Trophoblast cell (in vitro differentiated cells and primary cell): ENCODE measurements around the gene MICALL2.

Experiments used
- DNase-seq, 2 donors: peaks; one replicate each; pipeline ENCODE4 v3.0.0-alpha.2; 2016
- H2AFZ ChIP-seq: 2 replicates; pipeline ENCODE4 v1.6.1; 2013; ENCODE audit warnings: low read length, moderate library complexity, mild to moderate bottlenecking; ENCODE audit not compliant: insufficient read depth, poor library complexity
- H2AK5ac ChIP-seq: 2 replicates; pipeline ENCODE4 v1.6.1; 2013; ENCODE audit warnings: mild to moderate bottlenecking, low read length
- H2BK120ac ChIP-seq: 2 replicates; pipeline ENCODE4 v1.6.1; 2013; ENCODE audit warnings: low read length, mild to moderate bottlenecking, moderate library complexity; ENCODE audit not compliant: insufficient read depth, poor library complexity
- H2BK12ac ChIP-seq: 2 replicates; pipeline ENCODE4 v1.6.1; 2013; ENCODE audit warnings: mild to moderate bottlenecking, low read length, moderate library complexity
- H2BK5ac ChIP-seq: 2 replicates; pipeline ENCODE4 v1.6.1; 2013; ENCODE audit warnings: low read length, low read depth, moderate library complexity, mild to moderate bottlenecking; ENCODE audit not compliant: poor library complexity
- H3K14ac ChIP-seq: 2 replicates; pipeline ENCODE4 v1.6.1; 2013; ENCODE audit warnings: mild to moderate bottlenecking, low read length
- H3K18ac ChIP-seq: 2 replicates; pipeline ENCODE4 v1.6.1; 2013; ENCODE audit warnings: mild to moderate bottlenecking, low read length
- H3K23ac ChIP-seq: 2 replicates; pipeline ENCODE4 v1.6.1; 2013; ENCODE audit warnings: low read length
- H3K27ac ChIP-seq: 2 replicates; pipeline ENCODE4 v1.5.1; 2013; ENCODE audit warnings: low read depth, mild to moderate bottlenecking, inconsistent platforms, low read length, moderate library complexity
- H3K27me3 ChIP-seq: 2 replicates; pipeline ENCODE4 v1.6.1; 2013; ENCODE audit warnings: inconsistent platforms, mild to moderate bottlenecking, low read length, moderate library complexity; ENCODE audit not compliant: insufficient read depth
- H3K36me3 ChIP-seq, 2 experiments: 1 replicate in 1 of 2; 2 replicates in 1 of 2; pipeline ENCODE4 v1.6.1; 2013; ENCODE audit warnings: low read length in 2 of 2, mild to moderate bottlenecking in 2 of 2, moderate library complexity in 1 of 2; ENCODE audit not compliant: insufficient read depth in 2 of 2, control insufficient read depth in 1 of 2
- H3K4ac ChIP-seq: 2 replicates; pipeline ENCODE4 v1.6.1; 2013; ENCODE audit warnings: low read depth, mild to moderate bottlenecking, low read length, moderate library complexity
- H3K4me1 ChIP-seq, 2 experiments: 1 replicate in 1 of 2; 2 replicates in 1 of 2; pipeline ENCODE4 v1.6.1; 2013; ENCODE audit warnings: low read length in 2 of 2, mild to moderate bottlenecking in 2 of 2, moderate library complexity in 1 of 2; ENCODE audit not compliant: insufficient read depth in 2 of 2, control insufficient read depth in 1 of 2
- H3K4me2 ChIP-seq: 2 replicates; pipeline ENCODE4 v1.6.1; 2013; ENCODE audit warnings: inconsistent platforms, mild to moderate bottlenecking, low read length, moderate library complexity
- H3K4me3 ChIP-seq: 2 replicates; pipeline ENCODE4 v1.5.1; 2013; ENCODE audit warnings: mild to moderate bottlenecking, low read depth, low read length, inconsistent platforms
- H3K79me1 ChIP-seq: one replicate; pipeline ENCODE4 v1.6.1; 2013; ENCODE audit warnings: low read length
- H3K79me2 ChIP-seq: 2 replicates; pipeline ENCODE4 v1.6.1; 2013; ENCODE audit warnings: low read length, mild to moderate bottlenecking; ENCODE audit not compliant: control insufficient read depth, insufficient read depth, poor library complexity
- H3K9ac ChIP-seq: 2 replicates; pipeline ENCODE4 v1.6.1; 2013; ENCODE audit warnings: mild to moderate bottlenecking, low read length
- H3K9me3 ChIP-seq: 2 replicates; pipeline ENCODE4 v1.6.1; 2013; ENCODE audit warnings: low read depth, mild to moderate bottlenecking, control low read depth, inconsistent platforms, low read length; ENCODE audit not compliant: insufficient read depth
- H4K12ac ChIP-seq: 2 replicates; pipeline ENCODE4 v1.6.1; 2013; ENCODE audit warnings: low read depth, mild to moderate bottlenecking, low read length, moderate library complexity
- H4K8ac ChIP-seq: 2 replicates; pipeline ENCODE4 v1.6.1; 2013; ENCODE audit warnings: low read depth, mild to moderate bottlenecking, low read length, moderate library complexity
- H4K91ac ChIP-seq: one replicate; pipeline ENCODE4 v1.6.1; 2013; ENCODE audit warnings: low read depth, mild to moderate bottlenecking, low read length, moderate library complexity
- WGBS: extraction: QIAGEN DNeasy Blood & Tissue Kit; methylation state at CpG from one replicate; pipeline ENCODE4 v1.1.7; 2013; ENCODE audit warnings: missing lambda C conversion rate; ENCODE audit not compliant: insufficient read length, insufficient coverage; ENCODE audit errors: extremely low coverage; 5-methylcytosine and 5-hydroxymethylcytosine counted together

The MICALL2 gene

GRCh38 chr7:1496531-1497292 is 37.4 kb upstream of the MICALL2 start:
- H3K18ac ChIP-seq: no peak overlapping the region
- no peaks in the 10 kb centered on the region for H3K27me3 ChIP-seq
- no CpG with 5 or more reads among the region's 33 CpGs for WGBS
- no peak for DNase-seq
- no peak overlapping the region for H2AFZ ChIP-seq
- no peak overlapping the region for H3K23ac ChIP-seq
- H3K27ac ChIP-seq: no peak overlapping the region
- no peak overlapping the region for H2AK5ac ChIP-seq
- H2BK5ac ChIP-seq: no peak overlapping the region
- peaks cover 86 to 91% of the 10 kb centered on the region in 2 experiments for H3K36me3 ChIP-seq
- no peaks in the 10 kb centered on the region for H3K79me2 ChIP-seq
- H2BK12ac ChIP-seq: no peak overlapping the region
- no peak overlapping the region for H4K8ac ChIP-seq
- H3K9ac ChIP-seq: no peak overlapping the region
- H2BK120ac ChIP-seq: no peak overlapping the region
- no peaks in the 10 kb centered on the region for H3K4me1 ChIP-seq
- H3K4me2 ChIP-seq: no peak overlapping the region
- no peak overlapping the region for H3K14ac ChIP-seq
- H3K9me3 ChIP-seq: no peaks in the 10 kb centered on the region
- no peak overlapping the region for H3K4me3 ChIP-seq
- no peak overlapping the region for H4K91ac ChIP-seq
- no peak overlapping the region for H4K12ac ChIP-seq
- no peaks in the 10 kb centered on the region for H3K79me1 ChIP-seq
- no peak overlapping the region for H3K4ac ChIP-seq

GRCh38 chr7:1495564-1496242 is 36.4 kb upstream of the MICALL2 start:
- no peak overlapping the region for H3K27ac ChIP-seq
- no CpG with 5 or more reads among the region's 34 CpGs for WGBS
- H2BK12ac ChIP-seq: no peak overlapping the region
- no peak overlapping the region for H4K12ac ChIP-seq
- no peaks in the 10 kb centered on the region for H3K4me1 ChIP-seq
- no peak overlapping the region for H3K23ac ChIP-seq
- no peaks in the 10 kb centered on the region for H3K9me3 ChIP-seq
- H4K91ac ChIP-seq: no peak overlapping the region
- H4K8ac ChIP-seq: no peak overlapping the region
- H3K4ac ChIP-seq: no peak overlapping the region
- H3K4me2 ChIP-seq: no peak overlapping the region
- no peak overlapping the region for H2AFZ ChIP-seq
- DNase-seq: no peak
- no peaks in the 10 kb centered on the region for H3K27me3 ChIP-seq
- H3K79me1 ChIP-seq: no peaks in the 10 kb centered on the region
- H3K9ac ChIP-seq: no peak overlapping the region
- no peak overlapping the region for H2BK120ac ChIP-seq
- no peak overlapping the region for H2AK5ac ChIP-seq
- H3K79me2 ChIP-seq: no peaks in the 10 kb centered on the region
- peaks cover 86 to 90% of the 10 kb centered on the region in 2 experiments for H3K36me3 ChIP-seq
- H2BK5ac ChIP-seq: no peak overlapping the region
- H3K18ac ChIP-seq: no peak overlapping the region
- no peak overlapping the region for H3K14ac ChIP-seq
- no peak overlapping the region for H3K4me3 ChIP-seq

GRCh38 chr7:1494866-1495563 is 35.7 kb upstream of the MICALL2 start:
- Histone ChIP-seq H2BK120ac (no peak overlapping the region), H3K79me1 (no peaks in the 10 kb centered on the region), H2AFZ (no peak overlapping the region), H2BK5ac (no peak overlapping the region), H3K27me3 (no peaks in the 10 kb centered on the region), H4K12ac (no peak overlapping the region), H3K4me2 (no peak overlapping the region), H3K4ac (no peak overlapping the region), H3K4me3 (no peak overlapping the region), H3K14ac (no peak overlapping the region), H3K9me3 (no peaks in the 10 kb centered on the region), H3K18ac (no peak overlapping the region), H3K36me3 (peaks cover 86 to 89% of the 10 kb centered on the region in 2 experiments), H2AK5ac (no peak overlapping the region), H2BK12ac (no peak overlapping the region), H3K9ac (no peak overlapping the region), H3K27ac (no peak overlapping the region), H3K4me1 (no peaks in the 10 kb centered on the region), H3K23ac (no peak overlapping the region), H4K91ac (no peak overlapping the region), H3K79me2 (no peaks in the 10 kb centered on the region), H4K8ac (no peak overlapping the region)
- no CpG with 5 or more reads among the region's 27 CpGs for WGBS
- DNase-seq: no peak

- Histone ChIP-seq H3K9me3 (peaks cover 2% of the 10 kb centered on the region), H3K4me2 (no peak overlapping the region), H2AK5ac (no peak overlapping the region), H2BK12ac (no peak overlapping the region), H3K79me1 (no peaks in the 10 kb centered on the region), H2AFZ (no peak overlapping the region), H3K4me1 (no peaks in the 10 kb centered on the region), H3K4ac (no peak overlapping the region), H2BK120ac (no peak overlapping the region), H4K91ac (no peak overlapping the region), H3K23ac (no peak overlapping the region), H3K14ac (no peak overlapping the region), H4K12ac (no peak overlapping the region), H3K27me3 (no peaks in the 10 kb centered on the region), H3K4me3 (no peak overlapping the region), H3K9ac (no peak overlapping the region), H3K36me3 (peaks cover 85 to 89% of the 10 kb centered on the region in 2 experiments), H3K27ac (no peak overlapping the region), H3K79me2 (no peaks in the 10 kb centered on the region), H3K18ac (no peak overlapping the region), H2BK5ac (no peak overlapping the region), H4K8ac (no peak overlapping the region)
- WGBS: no CpG with 5 or more reads among the region's 25 CpGs
- DNase-seq: no peak
Observed at GRCh38 chr7:1494447-1494846, 35.2 kb upstream of the MICALL2 start.
